Epithelial cell of esophagus (primary cell): ENCODE data around the gene LRMDA.
A peak's percentile ranks its signal among the peaks of the same experiment; 100 is the strongest.

Experiments
- DNase-seq: peaks from one replicate; pipeline ENCODE4 v3.0.0; 2010; ENCODE audit warnings: low read depth
- H3K4me3 ChIP-seq: 2 replicates; pipeline ENCODE4 v1.5.1; 2011; ENCODE audit warnings: mild to moderate bottlenecking, low read length, control low read depth
- CTCF ChIP-seq: IDR thresholded peaks from 2 replicates; pipeline ENCODE4 v1.5.1; 2011; ENCODE audit warnings: low read depth, mild to moderate bottlenecking, low read length, control low read depth, inconsistent platforms; ENCODE audit not compliant: insufficient read depth; ENCODE audit errors: missing control alignments

The LRMDA gene

GRCh38 chr10:76236356-76236755 lies 804.9 kb downstream of the LRMDA start:
- no peak overlapping the region for H3K4me3 ChIP-seq
- no peak for TF ChIP-seq CTCF
- no peak for DNase-seq

- no peak overlapping the region for H3K4me3 ChIP-seq
- no peak for TF ChIP-seq CTCF
- DNase-seq, result no peak
Observed at GRCh38 chr10:76242956-76243355, 811.5 kb downstream of the LRMDA start.

GRCh38 chr10:76244061-76244686 lies 812.8 kb downstream of the LRMDA start:
- no peak for TF ChIP-seq CTCF
- no peak overlapping the region for H3K4me3 ChIP-seq
- DNase-seq, result no peak

DNA sequence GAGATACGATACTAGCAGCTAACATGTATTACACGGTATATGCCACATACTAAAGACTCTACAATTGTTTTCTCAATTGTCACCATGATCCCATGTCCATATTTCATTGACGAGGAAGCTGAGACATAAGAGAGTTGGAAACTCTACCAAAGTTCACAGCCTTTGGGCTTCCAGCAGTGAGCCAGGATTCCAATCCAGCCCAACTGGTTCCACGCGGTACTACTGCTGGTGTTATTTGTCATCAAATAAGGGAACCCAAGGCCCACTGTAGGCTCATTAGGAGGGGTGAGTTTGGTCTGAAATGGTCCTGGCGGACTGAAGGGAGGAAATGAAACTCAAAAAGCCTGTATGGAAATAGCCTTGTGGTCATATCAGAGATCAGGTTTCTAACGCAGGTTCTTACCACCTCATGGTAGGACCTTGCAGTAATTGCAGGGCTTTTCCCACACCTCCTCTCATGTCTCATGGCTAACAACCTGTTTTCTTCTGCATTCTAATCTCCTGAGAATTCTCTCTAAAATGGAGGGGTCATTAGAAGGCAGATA lies 814.6 kb downstream of the LRMDA start:
- DNase-seq, result peak; percentile 24
- TF ChIP-seq CTCF, result no peak
- H3K4me3 ChIP-seq, result no peak overlapping the region

DNA sequence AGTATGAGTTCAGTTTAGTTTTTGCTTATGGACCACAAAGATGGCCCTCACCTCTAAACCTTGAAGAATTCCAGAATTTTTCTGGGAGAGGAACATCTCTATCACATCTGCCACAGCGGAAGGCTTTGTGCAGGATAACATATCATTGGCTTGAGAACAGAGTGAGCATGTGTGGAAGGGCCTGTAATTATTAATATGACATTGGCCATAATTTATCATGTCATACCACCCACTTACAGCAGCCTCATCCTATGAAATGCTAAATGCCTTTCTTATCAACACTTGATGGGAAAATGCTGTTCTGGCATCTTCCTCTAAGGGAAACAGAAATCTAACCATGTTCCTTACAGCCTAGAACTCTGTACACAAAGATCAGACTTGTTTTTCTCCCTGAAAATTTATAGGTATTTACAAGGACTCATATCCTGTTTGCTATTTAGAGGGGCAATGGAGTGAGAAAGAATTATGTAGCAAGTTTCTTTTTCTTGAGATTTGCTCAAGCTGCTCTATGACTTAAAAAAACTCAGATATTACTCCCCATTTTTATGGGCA lies 817.3 kb downstream of the LRMDA start:
- no peak for DNase-seq
- no peak for TF ChIP-seq CTCF
- no peak overlapping the region for H3K4me3 ChIP-seq

- no peak for DNase-seq
- no peak for TF ChIP-seq CTCF
- no peak overlapping the region for H3K4me3 ChIP-seq
Observed at GRCh38 chr10:76251841-76252671, 820.6 kb downstream of the LRMDA start.
